Measurements from ENCODE around the gene TNF.

Gene TNF

GRCh38 chr6:31614684-31615578 lies 39.6 kb downstream of the TNF start, which contains the start of gene AIF1:
Gene AIF1, plus strand, starts transcription at chr6:31615234. Its CDS starts 96 bp downstream, at chr6:31615330.
- peaks cover 38% of the 10 kb centered on the region for H3K4me1 ChIP-seq (ENCODE audit: control insufficient read depth, low read length)
- H3K9me3 ChIP-seq (ENCODE audit: control insufficient read depth, insufficient read depth, low read length), result no peaks in the 10 kb centered on the region
- H3K4me3 ChIP-seq (ENCODE audit: low read length), result peak within 1 kb of the TSS; percentile 81
- no peaks in the 10 kb centered on the region for H3K27me3 ChIP-seq (ENCODE audit: control insufficient read depth, low read length)
- no peaks in the 10 kb centered on the region for H4K20me1 ChIP-seq (ENCODE audit: control insufficient read depth, insufficient read depth, low read depth, low read length)
- peaks cover 9% of the 10 kb centered on the region for H3K79me2 ChIP-seq (ENCODE audit: control insufficient read depth, low read length)
- no peaks in the 10 kb centered on the region for H3K9me2 ChIP-seq (replicated peaks; ENCODE audit: control insufficient read depth, low read length)
- H3F3A ChIP-seq (ENCODE audit: control insufficient read depth, insufficient read depth), result peaks cover 22% of the 10 kb centered on the region
- no peaks in the 10 kb centered on the region for H3K36me3 ChIP-seq (ENCODE audit: control insufficient read depth, low read length)
- peak within 1 kb of the TSS; percentile 93 for H3K4me2 ChIP-seq (ENCODE audit: low read length)
- peak within 1 kb of the TSS; percentile 71 for H3K27ac ChIP-seq (ENCODE audit: low read depth, low read length)
- TF ChIP-seq EZH2phosphoT487 (IDR thresholded peaks at IDR 0.05; ENCODE audit: borderline replicate concordance, low read length), result no peak

GRCh38 chr6:31615748-31616147 lies 40.4 kb downstream of the TNF start:
- Histone ChIP-seq H3K27ac (ENCODE audit: low read depth, low read length) (peak overlapping the region; percentile 71), H3K4me3 (ENCODE audit: low read length) (peak overlapping the region; percentile 81), H3F3A (ENCODE audit: control insufficient read depth, insufficient read depth) (peaks cover 22% of the 10 kb centered on the region)

GRCh38 chr6:31617010-31617409 lies 41.6 kb downstream of the TNF start:
- Histone ChIP-seq H3K9me2 (replicated peaks; ENCODE audit: control insufficient read depth, low read length) (no peaks in the 10 kb centered on the region), H3K36me3 (ENCODE audit: control insufficient read depth, low read length) (peaks cover 14% of the 10 kb centered on the region), H3K27ac (ENCODE audit: low read depth, low read length) (no peak overlapping the region), H3K4me2 (ENCODE audit: low read length) (peak overlapping the region; percentile 93), H4K20me1 (ENCODE audit: control insufficient read depth, insufficient read depth, low read depth, low read length) (peaks cover 5% of the 10 kb centered on the region; the same call in 1 of the 2 replicates), H3K4me1 (ENCODE audit: control insufficient read depth, low read length) (peaks cover 44% of the 10 kb centered on the region), H3K79me2 (ENCODE audit: control insufficient read depth, low read length) (peaks cover 24% of the 10 kb centered on the region), H3K9me3 (ENCODE audit: control insufficient read depth, insufficient read depth, low read length) (no peaks in the 10 kb centered on the region), H3K4me3 (ENCODE audit: low read length) (peak overlapping the region; percentile 81), H3F3A (ENCODE audit: control insufficient read depth, insufficient read depth) (peaks cover 22% of the 10 kb centered on the region), H3K27me3 (ENCODE audit: control insufficient read depth, low read length) (no peaks in the 10 kb centered on the region)
- TF ChIP-seq EZH2phosphoT487 (IDR thresholded peaks at IDR 0.05; ENCODE audit: borderline replicate concordance, low read length) (no peak), CTCF (IDR thresholded peaks at IDR 0.05; ENCODE audit: low read depth, low read length, poor library complexity, severe bottlenecking) (no peak)

More at GRCh38 chr6:31615748-31616147, 40.4 kb downstream of the TNF start:
- peaks cover under 1% of the 10 kb centered on the region for H3K36me3 ChIP-seq (ENCODE audit: control insufficient read depth, low read length)
- no peak for TF ChIP-seq CTCF (IDR thresholded peaks at IDR 0.05; ENCODE audit: low read depth, low read length, poor library complexity, severe bottlenecking)
- H3K9me3 ChIP-seq (ENCODE audit: control insufficient read depth, insufficient read depth, low read length), result no peaks in the 10 kb centered on the region
- no peaks in the 10 kb centered on the region for H3K9me2 ChIP-seq (replicated peaks; ENCODE audit: control insufficient read depth, low read length)
- H3K27me3 ChIP-seq (ENCODE audit: control insufficient read depth, low read length), result no peaks in the 10 kb centered on the region
- H3K4me2 ChIP-seq (ENCODE audit: low read length), result peak overlapping the region; percentile 93
- H3K4me1 ChIP-seq (ENCODE audit: control insufficient read depth, low read length), result peaks cover 38% of the 10 kb centered on the region
- H4K20me1 ChIP-seq (ENCODE audit: control insufficient read depth, insufficient read depth, low read depth, low read length), result no peaks in the 10 kb centered on the region
- peaks cover 12% of the 10 kb centered on the region for H3K79me2 ChIP-seq (ENCODE audit: control insufficient read depth, low read length)
